ENCODE measurements around the gene CAMTA1. TPM values are rescaled to one million over a fixed set of nuclear protein-coding genes. Genes with fewer than 3 reads are reported as not detected.

Gene CAMTA1
- total RNA-seq, 1 donor from 2014 or later: 63.8 TPM

GRCh38 chr1:7339953-7340352, 554.7 kb downstream of the CAMTA1 start:
- Mint-ChIP-seq H3K4me3 (ENCODE audit: unreplicated experiment) (no peak overlapping the region), H3K9me3 (ENCODE audit: low read depth) (peaks cover 4% of the 10 kb centered on the region), H3K27ac (ENCODE audit: unreplicated experiment) (no peak overlapping the region), H3K36me3 (ENCODE audit: low read depth) (no peaks in the 10 kb centered on the region), H3K4me1 (ENCODE audit: low read depth) (peaks cover 15% of the 10 kb centered on the region), H3K27me3 (ENCODE audit: low read depth) (no peaks in the 10 kb centered on the region)
- no peak for TF ChIP-seq CTCF (IDR thresholded peaks at IDR 0.05)
- no peak for DNase-seq (ENCODE audit: low spot score)

- peaks cover 4% of the 10 kb centered on the region for H3K9me3 Mint-ChIP-seq (ENCODE audit: low read depth)
- no peak overlapping the region for H3K4me3 Mint-ChIP-seq (ENCODE audit: unreplicated experiment)
- TF ChIP-seq CTCF (IDR thresholded peaks at IDR 0.05): no peak
- DNase-seq (ENCODE audit: low spot score): no peak
- H3K36me3 Mint-ChIP-seq (ENCODE audit: low read depth): no peaks in the 10 kb centered on the region
- H3K27ac Mint-ChIP-seq (ENCODE audit: unreplicated experiment): no peak overlapping the region
- peaks cover 8% of the 10 kb centered on the region for H3K4me1 Mint-ChIP-seq (ENCODE audit: low read depth)
- H3K27me3 Mint-ChIP-seq (ENCODE audit: low read depth): no peaks in the 10 kb centered on the region
Measured at GRCh38 chr1:7341145-7341905, 556.1 kb downstream of the CAMTA1 start.

GRCh38 chr1:7343882-7344281, 558.6 kb downstream of the CAMTA1 start:
- Mint-ChIP-seq H3K4me3 (ENCODE audit: unreplicated experiment) (no peak overlapping the region), H3K36me3 (ENCODE audit: low read depth) (no peaks in the 10 kb centered on the region), H3K27me3 (ENCODE audit: low read depth) (no peaks in the 10 kb centered on the region), H3K9me3 (ENCODE audit: low read depth) (peaks cover 4% of the 10 kb centered on the region), H3K27ac (ENCODE audit: unreplicated experiment) (no peak overlapping the region), H3K4me1 (ENCODE audit: low read depth) (peaks cover 8% of the 10 kb centered on the region)
- DNase-seq (ENCODE audit: low spot score): no peak
- TF ChIP-seq CTCF (IDR thresholded peaks at IDR 0.05): no peak

GRCh38 chr1:7344299-7344698, 559.0 kb downstream of the CAMTA1 start:
- H3K27ac Mint-ChIP-seq (ENCODE audit: unreplicated experiment): no peak overlapping the region
- no peak overlapping the region for H3K4me3 Mint-ChIP-seq (ENCODE audit: unreplicated experiment)
- TF ChIP-seq CTCF (IDR thresholded peaks at IDR 0.05): no peak

GRCh38 chr1:7345516-7345915, 560.3 kb downstream of the CAMTA1 start:
- TF ChIP-seq CTCF (IDR thresholded peaks at IDR 0.05): no peak
- H3K4me1 Mint-ChIP-seq (ENCODE audit: low read depth): peaks cover 8% of the 10 kb centered on the region
- peaks cover 4% of the 10 kb centered on the region for H3K9me3 Mint-ChIP-seq (ENCODE audit: low read depth)
- H3K4me3 Mint-ChIP-seq (ENCODE audit: unreplicated experiment): no peak overlapping the region
- H3K27ac Mint-ChIP-seq (ENCODE audit: unreplicated experiment): no peak overlapping the region
- no peaks in the 10 kb centered on the region for H3K36me3 Mint-ChIP-seq (ENCODE audit: low read depth)
- no peak for DNase-seq (ENCODE audit: low spot score)
- no peaks in the 10 kb centered on the region for H3K27me3 Mint-ChIP-seq (ENCODE audit: low read depth)

More at GRCh38 chr1:7344299-7344698, 559.0 kb downstream of the CAMTA1 start:
- no peaks in the 10 kb centered on the region for H3K36me3 Mint-ChIP-seq (ENCODE audit: low read depth)
- H3K9me3 Mint-ChIP-seq (ENCODE audit: low read depth): peaks cover 4% of the 10 kb centered on the region
- DNase-seq (ENCODE audit: low spot score): no peak
- peaks cover 8% of the 10 kb centered on the region for H3K4me1 Mint-ChIP-seq (ENCODE audit: low read depth)
- no peaks in the 10 kb centered on the region for H3K27me3 Mint-ChIP-seq (ENCODE audit: low read depth)
